ENCODE data around the gene AUTS2. TPM values are rescaled to one million over a fixed set of nuclear protein-coding genes. Genes with fewer than 3 reads are reported as not detected.

AUTS2 gene
- total RNA-seq, 1 experiment from 2014 or later: 2.5 TPM

DNA sequence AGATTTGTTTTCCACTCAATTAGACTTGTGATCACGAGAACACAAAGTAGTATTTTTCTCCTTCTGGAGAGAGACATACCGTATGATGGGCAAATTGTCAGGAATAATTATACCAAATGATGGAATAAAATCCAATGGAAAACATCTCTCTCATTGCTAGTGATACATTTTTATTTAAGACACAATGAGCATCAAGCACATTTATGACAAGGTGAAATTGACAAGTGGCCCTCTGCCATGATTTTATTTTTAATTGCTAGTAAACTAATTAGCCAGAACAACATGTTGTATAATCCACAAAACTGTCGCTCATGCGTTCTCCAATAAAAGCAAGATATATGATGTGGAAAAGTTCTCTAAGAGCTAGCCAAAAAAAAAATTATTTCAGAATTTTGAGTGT is 620.8 kb downstream of the AUTS2 start:
- TF ChIP-seq, protein P1, sequence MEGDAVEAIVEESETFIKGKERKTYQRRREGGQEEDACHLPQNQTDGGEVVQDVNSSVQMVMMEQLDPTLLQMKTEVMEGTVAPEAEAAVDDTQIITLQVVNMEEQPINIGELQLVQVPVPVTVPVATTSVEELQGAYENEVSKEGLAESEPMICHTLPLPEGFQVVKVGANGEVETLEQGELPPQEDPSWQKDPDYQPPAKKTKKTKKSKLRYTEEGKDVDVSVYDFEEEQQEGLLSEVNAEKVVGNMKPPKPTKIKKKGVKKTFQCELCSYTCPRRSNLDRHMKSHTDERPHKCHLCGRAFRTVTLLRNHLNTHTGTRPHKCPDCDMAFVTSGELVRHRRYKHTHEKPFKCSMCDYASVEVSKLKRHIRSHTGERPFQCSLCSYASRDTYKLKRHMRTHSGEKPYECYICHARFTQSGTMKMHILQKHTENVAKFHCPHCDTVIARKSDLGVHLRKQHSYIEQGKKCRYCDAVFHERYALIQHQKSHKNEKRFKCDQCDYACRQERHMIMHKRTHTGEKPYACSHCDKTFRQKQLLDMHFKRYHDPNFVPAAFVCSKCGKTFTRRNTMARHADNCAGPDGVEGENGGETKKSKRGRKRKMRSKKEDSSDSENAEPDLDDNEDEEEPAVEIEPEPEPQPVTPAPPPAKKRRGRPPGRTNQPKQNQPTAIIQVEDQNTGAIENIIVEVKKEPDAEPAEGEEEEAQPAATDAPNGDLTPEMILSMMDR (IDR thresholded peaks at IDR 0.05): no peak
- no peak for TF ChIP-seq TCF7L2 (IDR thresholded peaks at IDR 0.05; ENCODE audit: low read depth, low read length)
- no peak for TF ChIP-seq SIN3A (IDR thresholded peaks at IDR 0.05; ENCODE audit: borderline replicate concordance, insufficient read depth, low read depth, low read length)
- TF ChIP-seq POLR2AphosphoS5 (IDR thresholded peaks at IDR 0.05; ENCODE audit: low read depth, low read length): no peak
- TF ChIP-seq, protein P2, sequence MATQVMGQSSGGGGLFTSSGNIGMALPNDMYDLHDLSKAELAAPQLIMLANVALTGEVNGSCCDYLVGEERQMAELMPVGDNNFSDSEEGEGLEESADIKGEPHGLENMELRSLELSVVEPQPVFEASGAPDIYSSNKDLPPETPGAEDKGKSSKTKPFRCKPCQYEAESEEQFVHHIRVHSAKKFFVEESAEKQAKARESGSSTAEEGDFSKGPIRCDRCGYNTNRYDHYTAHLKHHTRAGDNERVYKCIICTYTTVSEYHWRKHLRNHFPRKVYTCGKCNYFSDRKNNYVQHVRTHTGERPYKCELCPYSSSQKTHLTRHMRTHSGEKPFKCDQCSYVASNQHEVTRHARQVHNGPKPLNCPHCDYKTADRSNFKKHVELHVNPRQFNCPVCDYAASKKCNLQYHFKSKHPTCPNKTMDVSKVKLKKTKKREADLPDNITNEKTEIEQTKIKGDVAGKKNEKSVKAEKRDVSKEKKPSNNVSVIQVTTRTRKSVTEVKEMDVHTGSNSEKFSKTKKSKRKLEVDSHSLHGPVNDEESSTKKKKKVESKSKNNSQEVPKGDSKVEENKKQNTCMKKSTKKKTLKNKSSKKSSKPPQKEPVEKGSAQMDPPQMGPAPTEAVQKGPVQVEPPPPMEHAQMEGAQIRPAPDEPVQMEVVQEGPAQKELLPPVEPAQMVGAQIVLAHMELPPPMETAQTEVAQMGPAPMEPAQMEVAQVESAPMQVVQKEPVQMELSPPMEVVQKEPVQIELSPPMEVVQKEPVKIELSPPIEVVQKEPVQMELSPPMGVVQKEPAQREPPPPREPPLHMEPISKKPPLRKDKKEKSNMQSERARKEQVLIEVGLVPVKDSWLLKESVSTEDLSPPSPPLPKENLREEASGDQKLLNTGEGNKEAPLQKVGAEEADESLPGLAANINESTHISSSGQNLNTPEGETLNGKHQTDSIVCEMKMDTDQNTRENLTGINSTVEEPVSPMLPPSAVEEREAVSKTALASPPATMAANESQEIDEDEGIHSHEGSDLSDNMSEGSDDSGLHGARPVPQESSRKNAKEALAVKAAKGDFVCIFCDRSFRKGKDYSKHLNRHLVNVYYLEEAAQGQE (IDR thresholded peaks at IDR 0.05; ENCODE audit: insufficient read depth in 1 of 2, low read depth in 2 of 2, low read length in 1 of 2): no peak
- in situ Hi-C loops (cut with HindIII; ENCODE audit: low pct_unique_long_range_greater_than_20kb, low sequenced_read_pairs): no loop called here
- POLR2A ChIA-PET: no interaction called here
- H3K4me1 ChIP-seq (ENCODE audit: control insufficient read depth, insufficient read depth, low read length): no peaks in the 10 kb centered on the region
- no peaks in the 10 kb centered on the region for H3K36me3 ChIP-seq (ENCODE audit: control insufficient read depth, insufficient read depth, low read length)
- H3K27ac ChIP-seq (ENCODE audit: low read length): no peak overlapping the region
- no peak for ATAC-seq
- no peaks in the 10 kb centered on the region for H3K9me3 ChIP-seq (ENCODE audit: control insufficient read depth, insufficient read depth, low read depth, low read length)
- no peaks in the 10 kb centered on the region for H3K27me3 ChIP-seq (ENCODE audit: control insufficient read depth, insufficient read depth, low read length)
- no peak for DNase-seq (ENCODE audit: low read depth, low spot score)
- no TSS peak for BruUV-seq (replicated peaks)
- H3K4me3 ChIP-seq (ENCODE audit: low read depth in 2 of 2, low read length in 2 of 2): no peak overlapping the region
- CTCF ChIA-PET: no interaction called here
- intact Hi-C loops (cut with micrococcal nuclease; ENCODE audit: unreplicated experiment): no loop called here

DNA sequence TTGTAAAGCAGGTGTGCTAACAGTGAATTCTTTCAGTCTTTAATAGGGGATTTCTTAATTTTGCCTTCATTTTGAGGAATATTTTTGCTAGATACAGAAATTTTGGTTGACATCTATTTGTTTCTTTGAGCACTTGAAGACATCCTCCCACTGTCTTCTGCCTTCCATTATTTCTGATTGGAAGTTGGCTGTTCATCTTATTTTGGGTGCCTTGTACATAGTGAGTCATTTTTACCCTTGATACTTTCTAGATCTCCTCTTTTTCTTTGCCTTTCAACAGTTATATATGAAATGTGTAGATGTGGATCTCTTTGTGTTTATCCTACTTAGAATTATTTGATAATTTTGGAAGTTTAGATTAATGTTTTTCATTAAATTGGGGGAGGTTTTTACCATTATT is 631.0 kb downstream of the AUTS2 start:
- no peaks in the 10 kb centered on the region for H3K27me3 ChIP-seq (ENCODE audit: control insufficient read depth, insufficient read depth, low read length)
- intact Hi-C loops (cut with micrococcal nuclease; ENCODE audit: unreplicated experiment) (no loop called here), in situ Hi-C loops (cut with HindIII; ENCODE audit: low pct_unique_long_range_greater_than_20kb, low sequenced_read_pairs) (no loop called here)
- POLR2A ChIA-PET: no interaction called here
- H3K4me3 ChIP-seq (ENCODE audit: low read depth in 2 of 2, low read length in 2 of 2): no peak overlapping the region
- H3K4me1 ChIP-seq (ENCODE audit: control insufficient read depth, insufficient read depth, low read length): no peaks in the 10 kb centered on the region
- H3K27ac ChIP-seq (ENCODE audit: low read length): no peak overlapping the region
- H3K36me3 ChIP-seq (ENCODE audit: control insufficient read depth, insufficient read depth, low read length): no peaks in the 10 kb centered on the region
- peaks cover 14% of the 10 kb centered on the region for H3K9me3 ChIP-seq (ENCODE audit: control insufficient read depth, insufficient read depth, low read depth, low read length)
- CTCF ChIA-PET: no interaction called here
- no TSS peak for BruUV-seq (replicated peaks)
- ATAC-seq (no peak), DNase-seq (ENCODE audit: low read depth, low spot score) (no peak)
- TF ChIP-seq POLR2AphosphoS5 (IDR thresholded peaks at IDR 0.05; ENCODE audit: low read depth, low read length): no peak
- TF ChIP-seq TCF7L2 (IDR thresholded peaks at IDR 0.05; ENCODE audit: low read depth, low read length): no peak
- no peak for TF ChIP-seq SIN3A (IDR thresholded peaks at IDR 0.05; ENCODE audit: borderline replicate concordance, insufficient read depth, low read depth, low read length)
- TF ChIP-seq, protein P2 (IDR thresholded peaks at IDR 0.05; ENCODE audit: insufficient read depth in 1 of 2, low read depth in 2 of 2, low read length in 1 of 2): no peak
- TF ChIP-seq, protein P1 (IDR thresholded peaks at IDR 0.05): no peak

Measured in Panc1 (cell line).